ENCODE results near the gene KIF26A.

KIF26A gene

GRCh38 chr14:104105071-104105821, 33.1 kb upstream of the KIF26A start:
- TF ChIP-seq ZNF274 (IDR thresholded peaks at IDR 0.05; ENCODE audit: low read depth, low read length) = no peak
- no peak overlapping the region for H3K4me3 ChIP-seq (ENCODE audit: low read length)

GRCh38 chr14:104105822-104106470, 32.4 kb upstream of the KIF26A start:
- TF ChIP-seq ZNF274 (IDR thresholded peaks at IDR 0.05; ENCODE audit: low read depth, low read length) = no peak
- H3K4me3 ChIP-seq (ENCODE audit: low read length) = no peak overlapping the region

- no peak overlapping the region for H3K4me3 ChIP-seq (ENCODE audit: low read length)
- TF ChIP-seq ZNF274 (IDR thresholded peaks at IDR 0.05; ENCODE audit: low read depth, low read length) = no peak
These were observed 31.9 kb upstream of the KIF26A start for GRCh38 chr14:104106471-104106991.

GRCh38 chr14:104107101-104107581, 31.2 kb upstream of the KIF26A start:
- TF ChIP-seq ZNF274 (IDR thresholded peaks at IDR 0.05; ENCODE audit: low read depth, low read length) = no peak
- H3K4me3 ChIP-seq (ENCODE audit: low read length) = no peak overlapping the region

GRCh38 chr14:104107611-104108569, 30.5 kb upstream of the KIF26A start:
- no peak overlapping the region for H3K4me3 ChIP-seq (ENCODE audit: low read length)
- no peak for TF ChIP-seq ZNF274 (IDR thresholded peaks at IDR 0.05; ENCODE audit: low read depth, low read length)

- TF ChIP-seq ZNF274 (IDR thresholded peaks at IDR 0.05; ENCODE audit: low read depth, low read length) = no peak
- H3K4me3 ChIP-seq (ENCODE audit: low read length) = no peak overlapping the region
These were observed 29.5 kb upstream of the KIF26A start for GRCh38 chr14:104108570-104109541.

- no peak for TF ChIP-seq ZNF274 (IDR thresholded peaks at IDR 0.05; ENCODE audit: low read depth, low read length)
- no peak overlapping the region for H3K4me3 ChIP-seq (ENCODE audit: low read length)
These were observed 28.5 kb upstream of the KIF26A start for GRCh38 chr14:104109731-104110361.

- no peak for TF ChIP-seq ZNF274 (IDR thresholded peaks at IDR 0.05; ENCODE audit: low read depth, low read length)
- no peak overlapping the region for H3K4me3 ChIP-seq (ENCODE audit: low read length)
These were observed 27.7 kb upstream of the KIF26A start for GRCh38 chr14:104110491-104111209.

- H3K4me3 ChIP-seq (ENCODE audit: low read length) = no peak overlapping the region
- TF ChIP-seq ZNF274 (IDR thresholded peaks at IDR 0.05; ENCODE audit: low read depth, low read length) = no peak
These were observed 26.9 kb upstream of the KIF26A start for GRCh38 chr14:104111301-104112112.

- TF ChIP-seq ZNF274 (IDR thresholded peaks at IDR 0.05; ENCODE audit: low read depth, low read length) = no peak
- H3K4me3 ChIP-seq (ENCODE audit: low read length) = no peak overlapping the region
These were observed 26.3 kb upstream of the KIF26A start for GRCh38 chr14:104112113-104112505.
